ENCODE results near the gene TNRC6A. TPM values are rescaled to one million over a fixed set of nuclear protein-coding genes. Genes with fewer than 3 reads are reported as not detected.

The TNRC6A gene
- total and polyA plus RNA-seq, 2 experiments from 2014 or later, result 93.1 to 124 TPM

- H3K36me3 ChIP-seq (ENCODE audit: insufficient read depth), result peaks cover 14% of the 10 kb centered on the region; the same call in 1 of the 2 replicates
- Mint-ChIP-seq H3K4me1 (no peaks in the 10 kb centered on the region), H3K27me3 (ENCODE audit: insufficient read depth, low read depth, poor library complexity) (peaks cover 5% of the 10 kb centered on the region), H3K27ac (no peak overlapping the region), H3K4me3 (no peak overlapping the region), H3K36me3 (ENCODE audit: low read depth) (peaks cover 31% of the 10 kb centered on the region), H3K9me3 (no peaks in the 10 kb centered on the region)
- 0 out of 2 replicates have a peak, but pooled peaks cover 5% of the 10 kb centered on the region for H3K9me2 ChIP-seq (ENCODE audit: insufficient read depth)
- TF ChIP-seq NANOG (IDR thresholded peaks at IDR 0.05; ENCODE audit: borderline replicate concordance), result no peak
- TF ChIP-seq STAT1 (IDR thresholded peaks at IDR 0.05; ENCODE audit: unreplicated experiment), result no peak
- TF ChIP-seq CTCF (conservative IDR thresholded peaks at IDR 0.05; ENCODE audit: low read depth in 2 of 2), result peak in 1 of 2 experiments; percentile 16; a peak in 1 of 4 replicates
- TF ChIP-seq ETS1 (IDR thresholded peaks at IDR 0.05), result no peak
- H3K4me1 ChIP-seq (ENCODE audit: insufficient read depth), result no peaks in the 10 kb centered on the region
- no peaks in the 10 kb centered on the region for H3K27me3 ChIP-seq (ENCODE audit: insufficient read depth)
- ATAC-seq, result peak; percentile 50
- no peak overlapping the region for H3K4me2 ChIP-seq
- no peak overlapping the region for H2AFZ ChIP-seq
- H3K79me2 ChIP-seq (replicated peaks; ENCODE audit: insufficient read depth), result no peaks in the 10 kb centered on the region
- H3K4me3 ChIP-seq, result no peak overlapping the region
- H3F3A ChIP-seq (replicated peaks; ENCODE audit: low read depth), result peaks cover 10% of the 10 kb centered on the region; the same call in 1 of the 2 replicates
- no peak overlapping the region for H3K27ac ChIP-seq (ENCODE audit: low read depth)
- DNase-seq (ENCODE audit: low spot score), result no peak
- H4K20me1 ChIP-seq (replicated peaks; ENCODE audit: insufficient read depth), result peaks cover 5% of the 10 kb centered on the region; the same call in 1 of the 2 replicates
Observed at GRCh38 chr16:24829153-24829552, 99.7 kb downstream of the TNRC6A start.

- Mint-ChIP-seq H3K27ac (no peak overlapping the region), H3K4me1 (no peaks in the 10 kb centered on the region), H3K36me3 (ENCODE audit: low read depth) (no peaks in the 10 kb centered on the region), H3K27me3 (ENCODE audit: insufficient read depth, low read depth, poor library complexity) (peaks cover 2% of the 10 kb centered on the region), H3K4me3 (no peak overlapping the region), H3K9me3 (no peaks in the 10 kb centered on the region; the same call in 2 of the 3 replicates)
- no peaks in the 10 kb centered on the region for H3K27me3 ChIP-seq (ENCODE audit: insufficient read depth)
- H3K36me3 ChIP-seq (ENCODE audit: insufficient read depth), result no peaks in the 10 kb centered on the region
- TF ChIP-seq ZNF331 (CRISPR knock-in tag; IDR thresholded peaks at IDR 0.05; ENCODE audit: low read depth), result no peak
- H3K27ac ChIP-seq (ENCODE audit: low read depth), result no peak overlapping the region
- no peak overlapping the region for H3K4me2 ChIP-seq
- no peaks in the 10 kb centered on the region for H3K79me2 ChIP-seq (replicated peaks; ENCODE audit: insufficient read depth)
- ATAC-seq (no peak), DNase-seq (ENCODE audit: low spot score) (no peak)
- H3K9me2 ChIP-seq (ENCODE audit: insufficient read depth), result 0 out of 2 replicates have a peak, but pooled peaks cover 5% of the 10 kb centered on the region
- H2AFZ ChIP-seq, result no peak overlapping the region
- H3K4me1 ChIP-seq (ENCODE audit: insufficient read depth), result no peaks in the 10 kb centered on the region
- no peaks in the 10 kb centered on the region; the same call in 1 of the 2 replicates for H4K20me1 ChIP-seq (replicated peaks; ENCODE audit: insufficient read depth)
- no peaks in the 10 kb centered on the region for H3F3A ChIP-seq (replicated peaks; ENCODE audit: low read depth)
- H3K4me3 ChIP-seq, result no peak overlapping the region
Observed at GRCh38 chr16:24833352-24833751, 103.9 kb downstream of the TNRC6A start.
